Vagina (tissue), 2 donors: Measurements from ENCODE around the gene NCOA3.

ENCODE experiments used
- POLR2A ChIP-seq, 2 donors: fragments of 450-650 bp; IDR thresholded peaks; one replicate each; pipeline ENCODE4 v1.6.1; 2017; ENCODE audit warnings: antibody characterized with exemption in 2 of 2, mild to moderate bottlenecking in 2 of 2, moderate library complexity in 2 of 2
- POLR2AphosphoS5 ChIP-seq, 2 donors: sonication (generic); formaldehyde crosslinking; IDR thresholded peaks; one replicate each; pipeline ENCODE4 v1.9.0; 2017; ENCODE audit warnings: antibody characterized with exemption in 2 of 2, mild to moderate bottlenecking in 2 of 2, low read depth in 1 of 2; ENCODE audit not compliant: insufficient read depth in 1 of 2
- TF ChIP-seq, protein P1 (sequence below), 3 experiments: fragments of 450-650 bp in 2 of 3; fragments of 200-600 bp in 1 of 3; sonication (generic) in 1 of 3; IDR thresholded peaks; one replicate each; pipeline ENCODE4 v1.5.1; 2017 to 2019; ENCODE audit warnings: antibody characterized with exemption in 3 of 3, mild to moderate bottlenecking in 2 of 3, moderate library complexity in 2 of 3

GRCh38 chr20:47531458-47531857 lies 29.8 kb downstream of the NCOA3 start:
- TF ChIP-seq POLR2AphosphoS5 (IDR thresholded peaks at IDR 0.05; ENCODE audit: insufficient read depth in 1 of 2, low read depth in 1 of 2) (no peak), POLR2A (IDR thresholded peaks at IDR 0.05) (no peak)
- TF ChIP-seq, protein P1, sequence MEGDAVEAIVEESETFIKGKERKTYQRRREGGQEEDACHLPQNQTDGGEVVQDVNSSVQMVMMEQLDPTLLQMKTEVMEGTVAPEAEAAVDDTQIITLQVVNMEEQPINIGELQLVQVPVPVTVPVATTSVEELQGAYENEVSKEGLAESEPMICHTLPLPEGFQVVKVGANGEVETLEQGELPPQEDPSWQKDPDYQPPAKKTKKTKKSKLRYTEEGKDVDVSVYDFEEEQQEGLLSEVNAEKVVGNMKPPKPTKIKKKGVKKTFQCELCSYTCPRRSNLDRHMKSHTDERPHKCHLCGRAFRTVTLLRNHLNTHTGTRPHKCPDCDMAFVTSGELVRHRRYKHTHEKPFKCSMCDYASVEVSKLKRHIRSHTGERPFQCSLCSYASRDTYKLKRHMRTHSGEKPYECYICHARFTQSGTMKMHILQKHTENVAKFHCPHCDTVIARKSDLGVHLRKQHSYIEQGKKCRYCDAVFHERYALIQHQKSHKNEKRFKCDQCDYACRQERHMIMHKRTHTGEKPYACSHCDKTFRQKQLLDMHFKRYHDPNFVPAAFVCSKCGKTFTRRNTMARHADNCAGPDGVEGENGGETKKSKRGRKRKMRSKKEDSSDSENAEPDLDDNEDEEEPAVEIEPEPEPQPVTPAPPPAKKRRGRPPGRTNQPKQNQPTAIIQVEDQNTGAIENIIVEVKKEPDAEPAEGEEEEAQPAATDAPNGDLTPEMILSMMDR (IDR thresholded peaks at IDR 0.05), result no peak
